Ovary (tissue), 3 donors: ENCODE measurements around the gene CTNNBL1.

Experiments used
- CTCF ChIP-seq, 3 donors: fragments of 450-650 bp in 2 of 3; fragments of 200-600 bp in 1 of 3; IDR thresholded peaks; one replicate each; pipeline versions ENCODE4 v1.5.1 to v1.8.0; 2016 to 2022; ENCODE audit warnings: antibody characterized with exemption in 3 of 3, mild to moderate bottlenecking in 1 of 3
- POLR2A ChIP-seq: fragments of 450-650 bp; IDR thresholded peaks from one replicate; pipeline ENCODE4 v1.6.1; 2017; ENCODE audit warnings: antibody characterized with exemption, mild to moderate bottlenecking, moderate library complexity
- donor health status: DM: no; HTN: no; CAD: no.

GRCh38 chr20:37673444-37673843 lies 20.4 kb upstream of the CTNNBL1 start:
- no peak for TF ChIP-seq CTCF (IDR thresholded peaks at IDR 0.05)
- no peak for TF ChIP-seq POLR2A
